ENCODE measurements around the gene NRIP2.
A peak's percentile ranks its signal among the peaks of the same experiment; 100 is the strongest.

Gene NRIP2

GRCh38 chr12:2825132-2825531 is 9.7 kb downstream of the NRIP2 start:
- no peak for DNase-seq (ENCODE audit: low read depth)
- no peak overlapping the region for H3K4me3 ChIP-seq (ENCODE audit: low read depth, low read length)
- no peak for TF ChIP-seq CTCF (IDR thresholded peaks at IDR 0.05; ENCODE audit: low read depth, low read length)
- TF ChIP-seq MAX (IDR thresholded peaks at IDR 0.05; ENCODE audit: low read depth, low read length): no peak
- no peak for TF ChIP-seq MYC (IDR thresholded peaks at IDR 0.05; ENCODE audit: low read depth, low read length)

- TF ChIP-seq MAX (IDR thresholded peaks at IDR 0.05; ENCODE audit: low read depth, low read length) (no peak), CTCF (IDR thresholded peaks at IDR 0.05; ENCODE audit: low read depth, low read length) (no peak), MYC (IDR thresholded peaks at IDR 0.05; ENCODE audit: low read depth, low read length) (no peak), POLR2A (IDR thresholded peaks at IDR 0.05; ENCODE audit: extremely low read depth, insufficient read length) (no peak)
- no peak for DNase-seq (ENCODE audit: low read depth)
- H3K4me3 ChIP-seq (ENCODE audit: low read depth, low read length): no peak overlapping the region
Observed at GRCh38 chr12:2824541-2824940, 10.3 kb downstream of the NRIP2 start.

- DNase-seq (ENCODE audit: low read depth): no peak
- no peak for TF ChIP-seq MYC (IDR thresholded peaks at IDR 0.05; ENCODE audit: low read depth, low read length)
- H3K4me3 ChIP-seq (ENCODE audit: low read depth, low read length): no peak overlapping the region
Observed at GRCh38 chr12:2823483-2823882, 11.4 kb downstream of the NRIP2 start.

GRCh38 chr12:2820432-2820831 is 14.4 kb downstream of the NRIP2 start:
- DNase-seq (ENCODE audit: low read depth): no peak
- TF ChIP-seq POLR2A (IDR thresholded peaks at IDR 0.05; ENCODE audit: extremely low read depth, insufficient read length): no peak
- no peak for TF ChIP-seq MYC (IDR thresholded peaks at IDR 0.05; ENCODE audit: low read depth, low read length)
- no peak for TF ChIP-seq MAX (IDR thresholded peaks at IDR 0.05; ENCODE audit: low read depth, low read length)
- TF ChIP-seq CTCF (IDR thresholded peaks at IDR 0.05; ENCODE audit: low read depth, low read length): no peak
- H3K4me3 ChIP-seq (ENCODE audit: low read depth, low read length): no peak overlapping the region

- no peak for DNase-seq (ENCODE audit: low read depth)
- H3K4me3 ChIP-seq (ENCODE audit: low read depth, low read length): no peak overlapping the region
- TF ChIP-seq MYC (IDR thresholded peaks at IDR 0.05; ENCODE audit: low read depth, low read length) (no peak), MAX (IDR thresholded peaks at IDR 0.05; ENCODE audit: low read depth, low read length) (no peak), CTCF (IDR thresholded peaks at IDR 0.05; ENCODE audit: low read depth, low read length) (no peak), POLR2A (IDR thresholded peaks at IDR 0.05; ENCODE audit: extremely low read depth, insufficient read length) (no peak)
Observed at GRCh38 chr12:2819810-2820209, 15.0 kb downstream of the NRIP2 start.

- TF ChIP-seq POLR2A (IDR thresholded peaks at IDR 0.05; ENCODE audit: extremely low read depth, insufficient read length) (no peak), MYC (IDR thresholded peaks at IDR 0.05; ENCODE audit: low read depth, low read length) (0 out of 2 replicates have a peak, but pooled peaks have one; percentile 14), CTCF (IDR thresholded peaks at IDR 0.05; ENCODE audit: low read depth, low read length) (peak; percentile 70), MAX (IDR thresholded peaks at IDR 0.05; ENCODE audit: low read depth, low read length) (no peak)
- DNase-seq (ENCODE audit: low read depth): peak; percentile 79
- peak overlapping the region; percentile 91 for H3K4me3 ChIP-seq (ENCODE audit: low read depth, low read length)
Observed at GRCh38 chr12:2813214-2814185, 21.3 kb downstream of the NRIP2 start.

All from NB4 (cell line).